Left lung (tissue), 10 donors: Measurements from ENCODE around the gene LRCH3. TPM values are rescaled to one million over a fixed set of nuclear protein-coding genes. Genes with fewer than 3 reads are reported as not detected.

ENCODE experiments used
- ATAC-seq: fragments of 200-7000 bp; cut with Tn5 transposase; one replicate; pipeline ENCODE4 v1.9.1; 2020; ENCODE audit warnings: moderate library complexity
- DNase-seq, 4 donors: peaks; one replicate each; pipeline ENCODE4 v3.0.0-alpha.2; 2013 to 2020
- H3K27ac ChIP-seq, 2 donors: fragments of 200-600 bp; sonication (generic) in 1 of 2; one replicate each; pipeline versions ENCODE4 v1.5.0 to v1.8.0; 2020 to 2021
- H3K27me3 ChIP-seq, 2 donors: fragments of 200-600 bp; sonication (generic) in 1 of 2; one replicate each; pipeline versions ENCODE4 v1.5.0 to v1.8.0; 2020 to 2021
- H3K36me3 ChIP-seq, 2 donors: fragments of 200-600 bp; sonication (generic) in 1 of 2; one replicate each; pipeline versions ENCODE4 v1.5.0 to v1.8.0; 2020 to 2021
- H3K4me1 ChIP-seq, 2 donors: fragments of 200-600 bp; one replicate each; pipeline ENCODE4 v1.8.0; 2021
- H3K4me3 ChIP-seq, 2 donors: fragments of 200-600 bp; sonication (generic) in 1 of 2; one replicate each; pipeline versions ENCODE4 v1.5.0 to v1.8.0; 2020 to 2021; ENCODE audit warnings: mild to moderate bottlenecking in 1 of 2
- H3K9me3 ChIP-seq, 2 donors: fragments of 200-600 bp; sonication (generic) in 1 of 2; one replicate each; pipeline versions ENCODE4 v1.5.0 to v1.8.0; 2020 to 2021
- CTCF ChIP-seq, 2 donors: fragments of 200-600 bp; sonication (generic) in 1 of 2; IDR thresholded peaks; one replicate each; pipeline versions ENCODE4 v1.5.0 to v1.8.0; 2021; ENCODE audit warnings: antibody characterized with exemption in 2 of 2
- intact Hi-C, 2 donors: fragments of 100-400 bp; cut with DNase I; formaldehyde crosslinking; loops; one replicate each; pipeline versions ENCODE4 v1.11.2 to v1.14.2; 2022
- polyA plus RNA-seq, 6 donors: library from polyadenylated mRNA; unstranded; fragments of 120-200 nt; gene quantifications; one replicate each; pipeline ENCODE4 v1.2.1, GENCODE V29; 2013; ENCODE audit not compliant: insufficient read length in 6 of 6
- total RNA-seq, 2 donors: library from RNA; stranded (reverse); fragmentation: NEBNext Ultra II Directional; extraction: Animal tissue kit (Norgen Biotek cat#: 25700); gene quantifications; one replicate each; pipeline ENCODE4 v1.2.1, GENCODE V29; 2021
- donor health status: DM: no; HTN: yes; CAD: no.
- donor health status: DM: no; HTN: no; CAD: no.

Gene LRCH3
- total and polyA plus RNA-seq, 8 donors = 36.8 to 66.3 (median 54.2) TPM

- Histone ChIP-seq H3K36me3 (peaks cover 0 to 86% of the 10 kb centered on the region in 2 donors), H3K4me3 (no peak overlapping the region), H3K9me3 (no peaks in the 10 kb centered on the region), H3K27me3 (no peaks in the 10 kb centered on the region), H3K4me1 (no peaks in the 10 kb centered on the region), H3K27ac (peak overlapping the region in 1 of 2 donors; percentile 30)
- ATAC-seq (peak; percentile 79), DNase-seq (no peak)
- intact Hi-C loops = no loop called here
- TF ChIP-seq CTCF (IDR thresholded peaks at IDR 0.05) = no peak
These were observed 39.9 kb downstream of the LRCH3 start for GRCh38 chr3:197830967-197831313.

DNA sequence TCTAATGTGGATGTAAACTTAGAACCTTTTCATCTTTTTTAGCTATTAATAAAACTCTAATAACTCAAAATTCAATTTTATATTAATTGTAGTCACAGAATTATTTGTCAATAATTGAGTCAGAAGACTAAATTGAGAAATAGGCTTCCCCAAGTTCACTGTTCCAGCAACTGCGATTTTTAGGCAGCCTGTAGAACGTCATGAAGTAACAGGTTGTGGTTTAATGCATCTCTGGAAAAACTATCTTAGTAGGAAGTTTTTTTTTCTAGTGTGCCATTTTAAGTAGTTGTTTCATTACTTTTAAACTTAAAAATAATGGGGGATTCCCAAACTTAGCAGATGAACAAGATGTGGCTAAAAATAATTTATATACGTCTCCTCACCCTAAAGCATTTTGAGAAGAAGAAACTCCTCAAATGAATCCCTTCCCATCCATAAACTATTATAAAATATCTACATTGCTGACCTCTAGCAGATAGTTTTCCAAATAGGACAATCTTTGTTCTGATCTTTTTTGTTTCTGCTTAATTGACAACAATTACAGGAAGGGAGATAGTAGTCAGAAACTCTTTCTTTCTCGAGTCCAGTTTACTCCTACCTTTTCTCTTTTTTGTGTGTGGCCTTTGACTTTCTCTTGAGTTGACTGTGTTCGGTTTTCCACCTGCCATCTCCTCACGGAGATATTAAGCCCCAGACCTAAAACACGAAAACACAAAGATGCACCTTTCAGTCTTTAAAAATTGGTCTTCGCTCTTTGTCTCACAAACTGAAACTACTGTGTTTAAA lies 43.1 kb downstream of the LRCH3 start:
- TF ChIP-seq CTCF (IDR thresholded peaks at IDR 0.05) = no peak
- Histone ChIP-seq H3K4me3 (no peak overlapping the region), H3K9me3 (no peaks in the 10 kb centered on the region), H3K36me3 (peaks cover 0 to 76% of the 10 kb centered on the region in 2 donors), H3K4me1 (no peaks in the 10 kb centered on the region), H3K27me3 (no peaks in the 10 kb centered on the region), H3K27ac (no peak overlapping the region)
- intact Hi-C loops = no loop called here
- ATAC-seq (no peak), DNase-seq (no peak)

- no peak overlapping the region for H3K27ac ChIP-seq
- intact Hi-C loops = no loop called here
These were observed 44.5 kb downstream of the LRCH3 start for GRCh38 chr3:197835509-197835908.

GRCh38 chr3:197836244-197836643 lies 45.2 kb downstream of the LRCH3 start:
- H3K27me3 ChIP-seq = no peaks in the 10 kb centered on the region
- no peak for DNase-seq
- H3K9me3 ChIP-seq = no peaks in the 10 kb centered on the region
- H3K4me3 ChIP-seq = no peak overlapping the region
- intact Hi-C loops = no loop called here
- no peak for TF ChIP-seq CTCF (IDR thresholded peaks at IDR 0.05)
- no peak for ATAC-seq
- H3K36me3 ChIP-seq = peaks cover 3 to 80% of the 10 kb centered on the region in 2 donors
- no peaks in the 10 kb centered on the region for H3K4me1 ChIP-seq
- H3K27ac ChIP-seq = no peak overlapping the region

More at GRCh38 chr3:197835509-197835908, 44.5 kb downstream of the LRCH3 start:
- no peak for DNase-seq
- Histone ChIP-seq H3K36me3 (peaks cover 3 to 80% of the 10 kb centered on the region in 2 donors), H3K4me1 (no peaks in the 10 kb centered on the region), H3K4me3 (no peak overlapping the region), H3K27me3 (no peaks in the 10 kb centered on the region), H3K9me3 (no peaks in the 10 kb centered on the region)
- ATAC-seq = no peak
- no peak for TF ChIP-seq CTCF (IDR thresholded peaks at IDR 0.05)

- Histone ChIP-seq H3K9me3 (no peaks in the 10 kb centered on the region), H3K27me3 (no peaks in the 10 kb centered on the region), H3K4me1 (no peaks in the 10 kb centered on the region), H3K27ac (no peak overlapping the region), H3K4me3 (no peak overlapping the region), H3K36me3 (peaks cover 3 to 80% of the 10 kb centered on the region in 2 donors)
- ATAC-seq (no peak), DNase-seq (no peak)
- intact Hi-C loops = no loop called here
- no peak for TF ChIP-seq CTCF (IDR thresholded peaks at IDR 0.05)
These were observed 46.2 kb downstream of the LRCH3 start for GRCh38 chr3:197837282-197837681.
